PFSK-1 (cell line): ENCODE results near the gene ACIN1. TPM values are rescaled to one million over a fixed set of nuclear protein-coding genes. Genes with fewer than 3 reads are reported as not detected.
A peak's percentile ranks its signal among the peaks of the same experiment; 100 is the strongest.

ENCODE experiments used
- FOXP2 ChIP-seq: optimal IDR thresholded peaks from 2 replicates; pipeline ENCODE3; 2011; ENCODE audit warnings: borderline replicate concordance, control low read depth, inconsistent platforms; ENCODE audit not compliant: insufficient read depth; ENCODE audit errors: extremely low read length, extremely low read depth
- POLR2AphosphoS5 ChIP-seq: IDR thresholded peaks from 2 replicates; pipeline ENCODE4 v1.6.1; 2012; ENCODE audit warnings: low read depth, mild to moderate bottlenecking, control low read depth, low read length, moderate library complexity
- SIN3A ChIP-seq: IDR thresholded peaks from 2 replicates; pipeline ENCODE4 v1.6.1; 2012; ENCODE audit warnings: mild to moderate bottlenecking, low read length, moderate library complexity, borderline replicate concordance; ENCODE audit not compliant: insufficient read depth
- TAF1 ChIP-seq: IDR thresholded peaks from 2 replicates; pipeline ENCODE4 v1.6.1; 2012; ENCODE audit warnings: low read length, control low read depth, borderline replicate concordance; ENCODE audit not compliant: insufficient read depth
- polyA plus RNA-seq: library from polyadenylated mRNA; unstranded; fragments of >200 nt; gene quantifications from one replicate; pipeline ENCODE4 v1.2.1, GENCODE V29; 2012; ENCODE audit warnings: low read depth, missing spikeins; ENCODE audit not compliant: insufficient read length
- TF ChIP-seq, protein P1 (sequence below), 2 experiments: IDR thresholded peaks; 2 replicates each; pipeline versions ENCODE4 v1.6.1 to v1.8.0; 2011 to 2012; ENCODE audit warnings: low read depth in 2 of 2, low read length in 2 of 2, control low read depth in 1 of 2, inconsistent platforms in 1 of 2, mild to moderate bottlenecking in 1 of 2, moderate library complexity in 1 of 2; ENCODE audit not compliant: insufficient read depth in 1 of 2

ACIN1 gene
- polyA plus RNA-seq = 82.7 TPM

DNA sequence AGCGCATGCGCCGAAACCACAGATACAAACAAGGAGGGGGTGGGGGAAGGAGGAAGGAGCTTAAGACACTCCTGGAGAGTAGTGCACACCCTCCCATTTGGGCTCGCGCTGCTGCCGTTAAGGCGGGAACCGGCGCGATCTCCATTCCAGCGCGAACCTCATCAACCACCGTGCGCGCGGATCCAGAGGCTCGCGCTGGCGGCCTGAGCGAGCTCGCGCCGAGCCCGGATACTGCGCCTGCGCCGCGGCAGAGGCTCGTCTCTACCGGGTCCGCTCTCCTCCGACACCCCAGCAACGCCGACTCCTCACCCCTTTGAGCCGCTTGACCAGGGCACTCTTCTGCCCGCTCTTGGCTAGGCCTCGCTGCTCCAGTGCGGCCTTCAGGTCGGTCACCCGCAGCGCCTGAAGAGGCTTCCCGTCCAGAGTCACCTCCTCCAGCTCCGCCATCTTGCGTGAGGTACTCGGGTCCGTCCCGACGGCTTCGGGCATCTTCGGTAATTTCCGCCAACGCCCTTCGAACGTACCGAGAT lies at the start of gene ACIN1:
Gene ACIN1, minus strand, starts transcription at position 471 of the 530 bp plus-strand sequence. Its CDS starts 24 bp downstream, at position 447.
- TF ChIP-seq, protein P1, sequence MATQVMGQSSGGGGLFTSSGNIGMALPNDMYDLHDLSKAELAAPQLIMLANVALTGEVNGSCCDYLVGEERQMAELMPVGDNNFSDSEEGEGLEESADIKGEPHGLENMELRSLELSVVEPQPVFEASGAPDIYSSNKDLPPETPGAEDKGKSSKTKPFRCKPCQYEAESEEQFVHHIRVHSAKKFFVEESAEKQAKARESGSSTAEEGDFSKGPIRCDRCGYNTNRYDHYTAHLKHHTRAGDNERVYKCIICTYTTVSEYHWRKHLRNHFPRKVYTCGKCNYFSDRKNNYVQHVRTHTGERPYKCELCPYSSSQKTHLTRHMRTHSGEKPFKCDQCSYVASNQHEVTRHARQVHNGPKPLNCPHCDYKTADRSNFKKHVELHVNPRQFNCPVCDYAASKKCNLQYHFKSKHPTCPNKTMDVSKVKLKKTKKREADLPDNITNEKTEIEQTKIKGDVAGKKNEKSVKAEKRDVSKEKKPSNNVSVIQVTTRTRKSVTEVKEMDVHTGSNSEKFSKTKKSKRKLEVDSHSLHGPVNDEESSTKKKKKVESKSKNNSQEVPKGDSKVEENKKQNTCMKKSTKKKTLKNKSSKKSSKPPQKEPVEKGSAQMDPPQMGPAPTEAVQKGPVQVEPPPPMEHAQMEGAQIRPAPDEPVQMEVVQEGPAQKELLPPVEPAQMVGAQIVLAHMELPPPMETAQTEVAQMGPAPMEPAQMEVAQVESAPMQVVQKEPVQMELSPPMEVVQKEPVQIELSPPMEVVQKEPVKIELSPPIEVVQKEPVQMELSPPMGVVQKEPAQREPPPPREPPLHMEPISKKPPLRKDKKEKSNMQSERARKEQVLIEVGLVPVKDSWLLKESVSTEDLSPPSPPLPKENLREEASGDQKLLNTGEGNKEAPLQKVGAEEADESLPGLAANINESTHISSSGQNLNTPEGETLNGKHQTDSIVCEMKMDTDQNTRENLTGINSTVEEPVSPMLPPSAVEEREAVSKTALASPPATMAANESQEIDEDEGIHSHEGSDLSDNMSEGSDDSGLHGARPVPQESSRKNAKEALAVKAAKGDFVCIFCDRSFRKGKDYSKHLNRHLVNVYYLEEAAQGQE (IDR thresholded peaks at IDR 0.05; ENCODE audit: insufficient read depth in 1 of 2, low read depth in 2 of 2, low read length in 2 of 2) = peak in 1 of 2 experiments; percentile 47; a peak in 1 of 4 replicates
- TF ChIP-seq SIN3A = no peak
- peak; percentile 46; the same call in 1 of the 2 replicates for TF ChIP-seq POLR2AphosphoS5
- no peak for TF ChIP-seq FOXP2
- TF ChIP-seq TAF1 = peak; percentile 76; the same call in 1 of the 2 replicates

DNA sequence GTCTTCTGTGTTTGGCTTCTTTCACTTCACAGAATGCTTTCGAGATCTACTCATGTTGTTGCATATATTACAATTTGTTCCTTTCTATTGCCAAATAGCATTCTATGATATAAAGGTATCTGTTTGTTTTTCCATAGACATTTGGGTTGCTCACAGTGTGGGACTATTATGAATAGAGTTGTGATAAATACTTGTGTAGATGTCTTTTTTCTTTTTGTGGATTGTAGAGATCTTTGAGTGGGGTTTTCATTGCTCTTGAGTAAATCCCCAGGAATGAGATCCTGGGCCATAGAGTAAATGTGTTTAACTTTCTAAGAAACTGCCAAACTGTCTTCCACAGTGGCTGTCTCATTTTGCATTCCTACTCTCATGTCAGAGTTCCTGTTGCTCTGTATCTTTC lies 49.0 kb upstream of the ACIN1 start:
- no peak for TF ChIP-seq SIN3A
- TF ChIP-seq TAF1 = no peak
- TF ChIP-seq POLR2AphosphoS5 = no peak
- TF ChIP-seq, protein P1 (IDR thresholded peaks at IDR 0.05; ENCODE audit: insufficient read depth in 1 of 2, low read depth in 2 of 2, low read length in 2 of 2) = no peak
- TF ChIP-seq FOXP2 = no peak

DNA sequence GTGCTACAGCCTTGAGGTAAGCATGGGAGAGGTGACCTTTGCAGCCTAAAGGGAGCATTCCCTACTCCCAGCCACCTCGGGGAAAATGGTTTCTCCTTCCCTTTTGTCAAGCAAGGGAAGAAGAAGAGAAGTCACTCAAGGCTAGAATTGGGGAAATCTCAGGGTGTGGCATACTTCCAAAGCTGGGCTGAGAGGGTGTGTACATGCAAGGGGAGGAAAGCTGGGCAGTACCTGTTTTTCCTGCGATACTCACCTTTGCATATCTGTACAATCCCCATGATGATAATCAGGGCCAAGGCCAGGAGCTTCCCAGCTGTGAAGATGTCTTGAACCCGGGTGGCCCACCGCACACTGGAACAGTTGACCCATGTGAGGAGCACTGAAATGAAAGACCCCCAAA lies 47.9 kb upstream of the ACIN1 start:
- TF ChIP-seq, protein P1 (IDR thresholded peaks at IDR 0.05; ENCODE audit: insufficient read depth in 1 of 2, low read depth in 2 of 2, low read length in 2 of 2) = no peak
- TF ChIP-seq POLR2AphosphoS5 = no peak

GRCh38 chr14:23141706-23142444 lies 46.9 kb upstream of the ACIN1 start:
- TF ChIP-seq TAF1 (no peak), FOXP2 (no peak), SIN3A (no peak), POLR2AphosphoS5 (no peak)
- TF ChIP-seq, protein P1 (IDR thresholded peaks at IDR 0.05; ENCODE audit: insufficient read depth in 1 of 2, low read depth in 2 of 2, low read length in 2 of 2) = no peak
